CD4-positive, alpha-beta memory T cell (primary cell): ENCODE results near the gene PITX1. TPM values are rescaled to one million over a fixed set of nuclear protein-coding genes. Genes with fewer than 3 reads are reported as not detected.

Experiments
- CTCF ChIA-PET: fragments of 350-600 bp; sonication (Branson Sonifier 250); formaldehyde crosslinking; loops from one replicate; lab custom pipeline; 2021; ENCODE audit warnings: inconsistent platforms; ENCODE audit not compliant: partially characterized antibody; lab: Charles Lee
- POLR2A ChIA-PET: fragments of 350-600 bp; sonication (Branson Sonifier 250); formaldehyde crosslinking; loops from one replicate; lab custom pipeline; 2021; ENCODE audit not compliant: partially characterized antibody; lab: Charles Lee
- DNase-seq, 5 donors: peaks; one replicate each; pipeline versions ENCODE4 v3.0.0 to v3.0.0-alpha.2; 2020 to 2022; ENCODE audit warnings: mixed read lengths in 1 of 5
- H3K27ac ChIP-seq: one replicate; pipeline ENCODE4 v1.7.0; 2013; ENCODE audit warnings: low read depth, low read length
- H3K27me3 ChIP-seq: 2 replicates; pipeline ENCODE4 v1.7.0; 2013; ENCODE audit warnings: mild to moderate bottlenecking, low read length, moderate library complexity; ENCODE audit not compliant: insufficient read depth
- H3K36me3 ChIP-seq: 2 replicates; pipeline ENCODE4 v1.7.0; 2013; ENCODE audit warnings: mild to moderate bottlenecking, low read length, moderate library complexity; ENCODE audit not compliant: insufficient read depth
- H3K4me1 ChIP-seq: 2 replicates; pipeline ENCODE4 v1.7.0; 2013; ENCODE audit warnings: mild to moderate bottlenecking, low read length, moderate library complexity; ENCODE audit not compliant: insufficient read depth
- H3K4me3 ChIP-seq, 2 donors: one replicate each; pipeline ENCODE4 v1.7.0; 2013; ENCODE audit warnings: low read length in 2 of 2, mild to moderate bottlenecking in 1 of 2
- H3K9me3 ChIP-seq, 2 donors: one replicate each; pipeline ENCODE4 v1.7.0; 2013; ENCODE audit warnings: low read length in 2 of 2, control low read depth in 1 of 2; ENCODE audit not compliant: control insufficient read depth in 1 of 2
- H3K27ac Mint-ChIP-seq, 7 donors: one replicate each; pipeline ENCODE4 v1.8.0; 2020 to 2021; ENCODE audit warnings: mixed read lengths in 7 of 7, mild to moderate bottlenecking in 6 of 7, inconsistent platforms in 3 of 7, moderate library complexity in 3 of 7
- H3K27me3 Mint-ChIP-seq, 2 donors: one replicate each; pipeline ENCODE4 v1.8.0; 2020 to 2021; ENCODE audit warnings: mixed read lengths in 2 of 2
- H3K36me3 Mint-ChIP-seq, 2 donors: one replicate each; pipeline ENCODE4 v1.8.0; 2020 to 2021; ENCODE audit warnings: mixed read lengths in 2 of 2, inconsistent platforms in 1 of 2, mild to moderate bottlenecking in 1 of 2
- H3K4me1 Mint-ChIP-seq, 4 donors: one replicate each; pipeline ENCODE4 v1.8.0; 2020 to 2021; ENCODE audit warnings: mixed read lengths in 4 of 4, mild to moderate bottlenecking in 1 of 4
- H3K4me3 Mint-ChIP-seq, 8 donors: one replicate each; pipeline ENCODE4 v1.8.0; 2020 to 2021; ENCODE audit warnings: mixed read lengths in 8 of 8, mild to moderate bottlenecking in 7 of 8, moderate library complexity in 6 of 8, inconsistent platforms in 3 of 8
- H3K9me3 Mint-ChIP-seq, 8 donors: one replicate each; pipeline ENCODE4 v1.8.0; 2020 to 2021; ENCODE audit warnings: mixed read lengths in 8 of 8, mild to moderate bottlenecking in 5 of 8, inconsistent platforms in 3 of 8, moderate library complexity in 1 of 8
- intact Hi-C: fragments of 100-400 bp; cut with micrococcal nuclease; formaldehyde crosslinking; loops from one replicate; pipeline ENCODE4 v1.15.1; 2023
- polyA plus RNA-seq, 2 donors: library from polyadenylated mRNA; unstranded; fragments of 300-500 nt; fragmentation: Illumina TruSeq; gene quantifications; one replicate each; pipeline ENCODE4 v1.2.3, GENCODE V29; 2021
- total RNA-seq, 2 experiments: library from RNA; stranded (reverse); gene quantifications; one replicate each; pipeline ENCODE4 v1.2.3, GENCODE V29; 2021

PITX1 gene
- total and polyA plus RNA-seq, 4 experiments from 2014 or later = not detected

DNA sequence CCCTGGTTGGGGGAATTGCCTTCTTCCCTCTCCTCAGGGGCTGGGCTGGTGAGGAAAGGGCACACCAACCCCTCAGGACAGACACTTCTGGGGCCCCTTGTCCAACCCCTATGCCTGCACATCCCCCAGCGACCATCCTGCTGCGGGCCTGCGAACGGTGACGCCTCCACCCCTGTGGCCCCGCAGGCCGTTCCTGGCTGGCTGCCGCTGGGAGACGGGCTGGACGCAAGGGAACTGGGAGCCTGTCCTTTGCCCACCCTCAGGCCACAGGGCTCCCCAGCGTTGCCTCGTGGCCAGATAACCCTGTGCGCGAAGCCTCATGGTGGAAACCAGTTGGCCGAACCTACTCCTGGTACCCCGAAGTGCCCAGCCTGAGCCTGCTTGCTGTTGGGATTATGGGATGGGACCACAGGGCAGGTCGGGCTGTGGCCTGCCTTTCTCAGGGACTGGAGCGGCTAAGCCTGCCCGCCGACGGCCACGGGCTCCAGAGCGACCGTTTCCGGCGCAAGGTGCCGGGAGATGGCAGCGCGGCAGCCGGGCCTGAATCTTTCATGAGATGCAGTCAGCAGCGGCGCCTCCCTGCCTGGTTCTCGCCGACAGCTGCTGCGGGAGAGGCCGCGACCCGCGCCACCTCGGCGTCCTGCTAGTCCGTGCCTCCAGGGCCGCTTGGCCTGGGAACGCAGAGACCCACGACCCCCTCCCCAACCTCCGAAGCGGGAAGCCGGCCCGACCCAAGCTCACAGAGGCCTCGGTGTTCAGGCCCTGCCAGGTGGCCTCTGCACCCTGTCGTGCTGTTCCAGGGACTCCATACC lies 6.5 kb upstream of the PITX1 start:
- Mint-ChIP-seq H3K27me3 (peaks cover 50 to 53% of the 10 kb centered on the region in 2 donors), H3K36me3 (no peaks in the 10 kb centered on the region), H3K4me3 (peak overlapping the region in 3 of 8 donors; percentile 10 to 49 (median 17)), H3K9me3 (no peaks in the 10 kb centered on the region), H3K4me1 (peaks cover 3 to 17% (median 5%) of the 10 kb centered on the region in 4 donors), H3K27ac (no peak overlapping the region)
- Histone ChIP-seq H3K4me1 (peaks cover 13% of the 10 kb centered on the region), H3K36me3 (no peaks in the 10 kb centered on the region), H3K27ac (no peak overlapping the region), H3K9me3 (no peaks in the 10 kb centered on the region), H3K4me3 (no peak overlapping the region), H3K27me3 (peaks cover 22% of the 10 kb centered on the region)
- intact Hi-C loops = no loop called here
- no peak for DNase-seq
- ChIA-PET POLR2A (no interaction called here), CTCF (no interaction called here)

DNA sequence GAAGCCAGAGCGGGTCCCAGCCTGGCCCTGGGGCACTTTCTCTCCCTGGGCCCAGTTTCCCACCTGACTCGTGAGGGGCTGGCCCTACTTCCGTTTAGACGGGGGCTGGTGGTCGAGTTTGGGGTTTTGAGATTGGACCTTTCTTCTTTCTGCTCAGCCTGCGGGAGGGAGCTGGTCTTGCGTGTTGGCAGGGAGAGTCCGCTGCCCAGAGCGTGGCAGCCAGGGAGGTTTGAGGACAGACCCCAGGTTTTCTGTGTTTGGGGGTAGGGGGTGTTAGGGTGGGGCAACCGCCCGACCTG lies 6.0 kb upstream of the PITX1 start:
- H3K4me3 ChIP-seq = no peak overlapping the region
- H3K9me3 ChIP-seq = no peaks in the 10 kb centered on the region
- ChIA-PET POLR2A (no interaction called here), CTCF (no interaction called here)
- H3K4me1 ChIP-seq = peaks cover 13% of the 10 kb centered on the region
- peaks cover 24% of the 10 kb centered on the region for H3K27me3 ChIP-seq
- H3K27ac ChIP-seq = no peak overlapping the region
- intact Hi-C loops = no loop called here
- Mint-ChIP-seq H3K4me1 (peaks cover 3 to 19% (median 8%) of the 10 kb centered on the region in 4 donors), H3K36me3 (no peaks in the 10 kb centered on the region), H3K9me3 (no peaks in the 10 kb centered on the region), H3K4me3 (peak overlapping the region in 2 of 8 donors; percentile 10 to 49), H3K27ac (no peak overlapping the region), H3K27me3 (peaks cover 50 to 55% of the 10 kb centered on the region in 2 donors)
- no peak for DNase-seq
- H3K36me3 ChIP-seq = no peaks in the 10 kb centered on the region

DNA sequence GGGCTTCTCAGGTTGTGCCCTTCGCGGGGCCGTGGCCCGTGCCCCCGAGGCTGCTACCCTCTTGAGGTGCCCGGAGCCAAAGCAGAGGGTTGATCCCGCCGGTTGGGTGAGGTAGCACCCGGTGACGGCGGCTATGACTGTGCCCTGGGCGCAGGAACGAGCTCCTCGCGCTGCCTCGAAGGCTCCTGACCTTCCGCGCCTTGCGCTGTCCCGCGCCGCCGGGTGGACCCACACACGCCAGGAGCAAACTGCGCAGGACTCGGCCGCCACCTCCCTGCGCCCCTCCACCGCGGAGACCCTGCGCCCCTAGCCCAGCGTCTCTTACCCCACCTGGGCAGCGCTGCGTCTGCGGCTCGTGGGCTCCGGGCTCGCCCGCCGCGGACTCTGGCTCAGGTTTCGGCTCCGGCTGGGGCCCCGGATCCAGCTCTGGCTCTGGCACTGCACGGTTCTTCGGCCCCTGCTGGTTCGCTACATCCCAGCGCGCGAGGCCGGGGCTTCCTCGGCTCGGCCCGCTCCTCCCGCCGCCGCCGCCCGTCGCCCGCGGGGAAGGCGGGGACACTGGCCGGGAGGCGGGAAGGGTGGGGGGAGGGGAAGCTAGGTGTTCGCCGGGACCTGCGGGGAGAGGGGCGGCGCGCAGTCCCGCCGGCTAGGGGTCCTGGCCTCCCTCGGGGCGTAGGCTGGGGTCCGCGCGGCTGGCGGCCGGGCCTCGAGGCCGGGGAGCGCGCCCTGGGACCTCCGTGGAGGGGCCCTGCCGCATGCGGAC lies 5.4 kb upstream of the PITX1 start:
- H3K27ac Mint-ChIP-seq = no peak overlapping the region
- Histone ChIP-seq H3K27me3 (peaks cover 29% of the 10 kb centered on the region), H3K36me3 (no peaks in the 10 kb centered on the region), H3K9me3 (no peaks in the 10 kb centered on the region), H3K27ac (no peak overlapping the region), H3K4me1 (peaks cover 13% of the 10 kb centered on the region), H3K4me3 (no peak overlapping the region)
- peaks cover 53 to 58% of the 10 kb centered on the region in 2 donors for H3K27me3 Mint-ChIP-seq
- CTCF ChIA-PET = no interaction called here
- H3K36me3 Mint-ChIP-seq = no peaks in the 10 kb centered on the region
- no peaks in the 10 kb centered on the region for H3K9me3 Mint-ChIP-seq
- peak overlapping the region in 1 of 8 donors; percentile 46 for H3K4me3 Mint-ChIP-seq
- POLR2A ChIA-PET = no interaction called here
- no peak for DNase-seq
- intact Hi-C loops = no loop called here
- H3K4me1 Mint-ChIP-seq = peaks cover 7 to 24% (median 12%) of the 10 kb centered on the region in 4 donors

DNA sequence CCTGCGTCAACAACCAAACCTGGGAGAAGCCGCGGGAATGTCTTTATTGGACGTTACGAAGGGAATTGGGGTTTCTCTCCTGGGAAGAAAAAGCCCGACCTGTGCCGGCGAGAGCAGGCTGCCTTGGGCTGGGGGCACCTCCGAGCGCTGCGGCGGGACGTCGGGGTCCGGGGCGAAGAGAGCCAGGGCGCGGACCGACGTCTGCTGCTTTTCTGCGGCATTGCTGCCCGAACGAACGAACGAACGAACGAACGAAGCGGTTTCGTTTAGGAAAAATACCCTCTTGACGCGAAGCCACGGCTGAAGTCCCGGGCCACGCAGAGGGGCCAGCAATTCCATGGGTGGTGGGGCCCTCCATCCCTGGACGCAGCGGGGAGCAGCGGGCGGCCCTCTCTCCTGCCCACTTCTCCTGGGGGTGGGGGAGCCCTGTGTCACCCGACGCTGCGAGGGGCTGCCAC lies 4.8 kb upstream of the PITX1 start:
- ChIA-PET CTCF (no interaction called here), POLR2A (no interaction called here)
- Histone ChIP-seq H3K36me3 (no peaks in the 10 kb centered on the region), H3K9me3 (no peaks in the 10 kb centered on the region), H3K4me3 (no peak overlapping the region), H3K27ac (no peak overlapping the region), H3K4me1 (peaks cover 13% of the 10 kb centered on the region), H3K27me3 (peaks cover 29% of the 10 kb centered on the region)
- Mint-ChIP-seq H3K4me1 (peaks cover 7 to 24% (median 13%) of the 10 kb centered on the region in 4 donors), H3K27ac (no peak overlapping the region), H3K36me3 (no peaks in the 10 kb centered on the region), H3K27me3 (peaks cover 52 to 59% of the 10 kb centered on the region in 2 donors), H3K4me3 (peak overlapping the region in 3 of 8 donors; percentile 21 to 54 (median 45)), H3K9me3 (no peaks in the 10 kb centered on the region)
- DNase-seq = no peak
- intact Hi-C loops = no loop called here

DNA sequence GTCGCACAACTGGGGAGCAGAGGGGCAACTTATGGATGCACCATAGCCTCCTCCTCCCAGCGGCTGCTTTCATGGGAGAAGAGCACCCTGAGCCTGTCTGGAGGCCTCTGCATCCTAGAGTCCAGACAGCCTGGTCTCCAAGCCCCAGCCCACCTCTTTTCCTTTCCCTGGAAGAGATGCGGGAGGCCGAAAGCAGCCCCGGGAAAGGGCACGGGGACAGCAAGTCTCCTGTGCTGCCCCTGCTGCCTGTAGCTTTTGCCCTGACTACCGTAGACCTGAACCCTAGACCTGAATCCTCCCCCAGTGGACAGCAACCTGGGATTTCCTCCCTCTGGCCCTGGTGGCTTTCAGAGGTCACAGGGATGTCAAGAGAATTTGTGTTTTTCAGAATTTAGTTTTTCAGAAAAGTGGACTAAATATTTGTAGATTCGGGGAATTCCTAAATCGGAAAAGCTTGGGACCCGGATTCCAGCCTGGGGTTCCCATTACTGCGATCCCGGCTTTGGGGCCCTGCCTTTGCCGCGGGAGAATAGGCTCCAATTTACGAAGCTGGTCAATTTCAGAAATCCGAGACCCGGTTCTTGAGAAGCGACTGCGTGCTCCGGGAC lies 4.3 kb upstream of the PITX1 start:
- Mint-ChIP-seq H3K9me3 (no peaks in the 10 kb centered on the region), H3K27me3 (peaks cover 47 to 55% of the 10 kb centered on the region in 2 donors), H3K36me3 (no peaks in the 10 kb centered on the region), H3K4me1 (peaks cover 7 to 26% (median 13%) of the 10 kb centered on the region in 4 donors), H3K4me3 (peak overlapping the region in 5 of 8 donors; percentile 9 to 54 (median 30)), H3K27ac (no peak overlapping the region)
- intact Hi-C loops = no loop called here
- H3K9me3 ChIP-seq = no peaks in the 10 kb centered on the region
- ChIA-PET CTCF (no interaction called here), POLR2A (no interaction called here)
- H3K36me3 ChIP-seq = no peaks in the 10 kb centered on the region
- no peak overlapping the region for H3K27ac ChIP-seq
- no peak for DNase-seq
- no peak overlapping the region for H3K4me3 ChIP-seq
- H3K4me1 ChIP-seq = peaks cover 14% of the 10 kb centered on the region
- H3K27me3 ChIP-seq = peaks cover 29% of the 10 kb centered on the region

DNA sequence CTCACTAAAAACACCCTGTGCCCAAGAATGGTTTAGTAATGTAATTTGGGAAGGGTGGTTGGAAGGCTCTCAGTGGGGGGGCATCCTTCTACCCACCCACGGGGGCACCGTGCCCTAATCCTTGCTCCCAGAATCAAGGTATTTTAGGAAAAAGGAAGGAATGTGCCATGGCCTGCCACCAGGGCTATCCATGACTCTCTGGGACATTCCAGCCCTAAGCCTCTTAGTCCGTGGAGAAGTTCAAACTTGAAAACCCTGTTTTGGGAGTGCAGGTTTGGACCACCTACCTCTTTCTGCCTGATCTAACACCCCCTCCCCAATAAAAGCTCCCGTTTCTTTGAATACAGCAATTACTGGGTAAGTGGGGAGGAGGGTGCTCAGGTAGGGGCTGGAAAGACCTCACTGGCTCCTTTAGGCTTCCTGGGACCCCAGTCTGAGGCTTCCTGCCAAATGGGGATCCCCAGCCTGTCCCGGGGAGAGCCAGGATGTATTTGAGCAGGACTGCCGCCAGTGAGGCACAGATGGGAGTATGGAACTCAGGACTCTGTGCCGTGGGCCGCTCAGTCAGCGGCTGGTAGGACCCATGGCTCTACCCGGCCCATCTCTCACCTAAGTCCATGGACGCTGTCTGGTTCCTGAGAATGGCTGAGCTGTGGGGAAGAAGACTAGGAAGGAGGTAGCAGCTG lies 3.6 kb upstream of the PITX1 start:
- no peak overlapping the region for H3K27ac Mint-ChIP-seq
- DNase-seq = no peak
- no peak overlapping the region for H3K27ac ChIP-seq
- peaks cover 44 to 54% of the 10 kb centered on the region in 2 donors for H3K27me3 Mint-ChIP-seq
- no peak overlapping the region for H3K4me3 Mint-ChIP-seq
- H3K9me3 ChIP-seq = no peaks in the 10 kb centered on the region
- ChIA-PET POLR2A (no interaction called here), CTCF (no interaction called here)
- H3K36me3 ChIP-seq = no peaks in the 10 kb centered on the region
- no peaks in the 10 kb centered on the region for H3K9me3 Mint-ChIP-seq
- no peak overlapping the region for H3K4me3 ChIP-seq
- peaks cover 29% of the 10 kb centered on the region for H3K27me3 ChIP-seq
- peaks cover 10 to 31% (median 17%) of the 10 kb centered on the region in 4 donors for H3K4me1 Mint-ChIP-seq
- peaks cover 20% of the 10 kb centered on the region for H3K4me1 ChIP-seq
- no peaks in the 10 kb centered on the region for H3K36me3 Mint-ChIP-seq
- intact Hi-C loops = no loop called here
